Activated CD4-positive, CD25-positive, alpha-beta regulatory T cell treated with anti-CD3 and anti-CD28 coated beads, Interleukin-2, amount 50 U/mL, for 72 hours (primary cell): Measurements from ENCODE around the gene CAMK2A.
"Not testable (repeated sequence)": the region's sequence is repeated elsewhere in the genome, so short reads cannot be mapped to it uniquely, and the experiment has no call there.

Experiments used
- DNase-seq: peaks from one replicate; pipeline ENCODE4 v3.0.0; 2021

CAMK2A gene

GRCh38 chr5:150253416-150254208, 36.0 kb downstream of the CAMK2A start:
- no peak for DNase-seq

- no peak for DNase-seq
Measured at GRCh38 chr5:150252489-150252888, 37.1 kb downstream of the CAMK2A start.

DNA sequence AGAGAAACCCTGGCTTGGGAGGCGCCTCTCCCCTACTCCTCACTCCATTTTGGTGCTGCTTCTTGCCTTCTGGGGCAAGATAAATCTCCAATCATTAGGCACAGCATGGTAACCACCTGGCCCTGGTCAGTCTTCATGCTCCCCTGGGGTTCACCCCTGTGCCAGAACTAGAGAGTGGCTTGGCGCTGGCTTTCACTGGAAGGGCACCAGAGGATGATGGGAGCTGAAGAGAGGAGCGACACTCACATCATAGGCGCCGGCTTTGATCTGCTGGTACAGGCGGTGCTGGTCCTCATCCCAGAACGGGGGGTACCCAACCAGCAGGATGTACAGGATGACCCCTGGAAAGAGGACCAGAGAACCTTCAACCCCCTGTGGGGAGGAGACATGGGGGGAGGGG, 38.1 kb downstream of the CAMK2A start:
- DNase-seq: no peak

DNA sequence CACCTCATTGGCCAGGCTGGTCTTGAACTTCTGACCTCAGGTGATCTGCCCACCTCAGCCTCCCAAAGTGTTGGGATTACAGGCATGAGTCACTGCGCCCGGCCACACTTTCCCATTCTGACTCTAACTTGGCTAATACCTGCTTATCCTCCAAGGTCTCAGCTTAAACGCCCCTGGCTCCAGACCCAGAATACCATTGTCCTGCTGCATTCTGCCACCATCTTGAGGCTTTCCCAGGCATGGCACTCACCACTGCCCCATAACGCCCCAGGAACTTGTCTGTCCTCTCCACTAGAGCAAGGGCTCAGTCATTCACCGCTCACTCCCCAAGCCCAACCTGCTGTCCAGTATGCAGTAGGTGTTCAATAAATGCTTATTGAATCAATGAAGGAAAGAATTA, 39.8 kb downstream of the CAMK2A start:
- DNase-seq: no peak

DNA sequence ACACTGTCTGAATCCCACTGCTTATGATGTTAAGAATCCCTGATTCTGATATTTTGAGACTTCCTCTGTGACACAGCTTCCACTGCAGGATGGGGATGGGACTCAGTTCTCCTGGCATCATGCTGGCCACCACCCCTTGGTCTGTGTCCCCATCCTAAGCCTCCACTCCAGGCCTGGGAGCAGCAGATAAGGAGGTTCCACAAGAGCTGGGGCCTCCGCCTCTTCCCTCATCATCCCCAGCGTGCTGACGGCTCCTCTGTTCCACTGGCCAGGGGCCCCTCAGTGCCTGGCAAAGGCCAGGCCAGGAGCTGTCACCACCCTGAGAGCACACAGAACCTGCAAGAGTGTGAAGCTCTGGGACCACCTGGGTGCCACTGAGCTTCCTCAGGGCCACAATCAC, 40.6 kb downstream of the CAMK2A start:
- no peak for DNase-seq

- DNase-seq: not testable (repeated sequence)
Measured at GRCh38 chr5:150248493-150248892, 41.1 kb downstream of the CAMK2A start.

- no peak for DNase-seq
Measured at GRCh38 chr5:150247726-150248125, 41.8 kb downstream of the CAMK2A start.

DNA sequence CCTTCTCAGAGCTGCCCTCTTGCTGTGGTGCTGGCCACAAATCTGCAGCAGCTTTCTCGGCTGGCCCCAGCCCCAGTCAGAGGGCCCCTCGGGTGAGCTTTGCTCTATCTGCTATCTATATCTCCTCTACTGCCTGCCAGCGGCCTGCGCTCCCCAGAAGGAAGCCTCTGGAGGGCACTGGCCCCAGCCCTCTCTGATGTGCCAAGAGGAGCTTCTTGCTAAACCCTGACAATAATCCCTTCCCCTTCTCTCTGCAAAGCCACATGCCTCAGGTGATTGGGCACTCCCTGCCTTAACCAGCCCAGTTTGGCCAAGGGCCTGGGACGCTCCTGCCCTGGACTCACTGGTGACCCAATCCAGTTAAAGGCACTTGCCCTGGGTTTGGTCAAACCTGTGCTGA, 42.7 kb downstream of the CAMK2A start:
- DNase-seq: no peak

- DNase-seq: no peak
Measured at GRCh38 chr5:150246429-150246828, 43.1 kb downstream of the CAMK2A start.

GRCh38 chr5:150245808-150246207, 43.8 kb downstream of the CAMK2A start:
- no peak for DNase-seq

- DNase-seq: no peak
Measured at GRCh38 chr5:150245111-150245789, 44.3 kb downstream of the CAMK2A start.

GRCh38 chr5:150244209-150244608, 45.4 kb downstream of the CAMK2A start:
- DNase-seq: no peak

DNA sequence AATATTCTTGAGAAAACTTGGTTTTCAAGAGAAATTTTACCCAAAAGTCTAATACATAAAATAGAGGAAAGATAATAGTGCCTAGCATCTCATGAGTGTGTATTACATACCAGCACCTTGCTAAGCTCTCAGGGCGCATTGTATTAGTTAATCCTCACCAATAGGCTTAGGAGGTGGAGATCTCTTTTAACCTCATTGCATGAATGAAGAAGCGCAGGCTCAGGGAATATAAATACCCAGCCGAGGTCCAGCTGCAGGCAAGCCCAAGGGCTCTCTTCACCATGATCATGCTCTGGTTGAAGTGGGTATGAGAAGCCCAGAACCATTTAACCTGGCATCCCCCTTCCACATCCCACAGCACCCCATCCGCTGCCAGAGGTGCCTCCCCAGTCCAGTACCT, 46.0 kb downstream of the CAMK2A start:
- no peak for DNase-seq

DNA sequence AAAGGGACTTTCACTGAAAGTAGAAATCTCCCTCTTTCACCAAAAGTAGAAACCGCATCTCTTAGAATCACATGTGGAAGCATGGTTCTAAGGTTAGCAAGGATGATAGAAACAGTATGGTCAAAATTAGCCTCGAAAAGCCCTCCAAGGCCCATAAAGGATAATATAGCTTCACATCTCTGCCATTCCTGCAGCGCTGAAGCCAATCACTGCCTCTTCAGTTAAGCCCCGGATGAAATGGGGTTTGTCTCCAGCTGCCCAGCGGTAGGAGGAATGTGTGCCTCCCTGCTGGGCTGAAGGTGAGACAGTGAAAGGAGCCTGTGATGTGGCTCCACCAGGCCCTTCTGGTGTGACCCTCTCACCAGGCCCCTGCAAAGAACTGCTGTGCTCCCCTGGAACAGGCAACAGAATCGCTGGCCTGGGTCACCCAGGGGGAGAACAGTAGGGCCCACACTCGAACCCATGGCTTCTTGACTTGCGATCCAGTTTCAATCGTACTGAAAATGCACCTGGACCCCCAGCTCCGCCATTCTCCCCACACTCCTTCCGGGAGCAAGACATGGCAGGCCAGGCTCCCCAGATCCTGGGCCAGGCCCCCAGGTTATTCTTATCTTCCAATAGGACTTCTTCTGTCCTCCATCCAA, 47.2 kb downstream of the CAMK2A start:
- DNase-seq: no peak

GRCh38 chr5:150241298-150242160, 48.0 kb downstream of the CAMK2A start:
- DNase-seq: no peak

- DNase-seq: no peak
Measured at GRCh38 chr5:150239794-150240122, 49.8 kb downstream of the CAMK2A start.

DNA sequence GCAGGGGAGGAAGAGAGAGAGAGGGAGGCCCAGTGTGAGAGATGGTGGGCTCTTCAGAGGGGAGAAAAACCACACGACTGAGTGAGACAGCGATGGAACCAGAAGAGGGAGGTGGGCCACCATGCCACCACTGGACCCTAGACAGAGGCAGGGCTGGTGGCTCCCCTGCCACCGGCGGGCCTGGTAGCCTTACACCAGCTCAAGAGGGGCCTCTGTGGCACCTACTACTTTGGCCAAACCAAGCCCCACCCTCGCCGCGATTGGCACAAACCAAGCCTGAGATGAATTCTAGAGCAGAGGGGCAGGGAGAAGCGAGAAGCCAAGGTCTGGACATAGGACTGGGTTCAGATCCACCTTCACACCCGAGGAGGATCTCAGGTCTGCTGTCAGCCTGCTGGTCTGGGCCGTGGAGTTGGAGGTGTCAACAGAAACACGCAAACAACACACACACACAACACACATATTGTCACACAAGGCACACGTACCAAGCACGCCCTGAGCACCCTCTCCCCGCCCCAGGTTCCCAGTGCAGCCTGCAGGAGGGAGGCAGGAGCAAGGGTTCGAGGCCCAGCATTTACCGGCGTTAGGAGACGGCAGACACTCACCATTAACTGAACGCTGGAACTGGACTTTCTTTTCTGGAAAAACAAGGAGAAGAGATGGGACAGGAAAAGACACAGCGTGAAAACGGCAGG, 50.3 kb downstream of the CAMK2A start:
- no peak for DNase-seq

GRCh38 chr5:150238646-150239045, 50.9 kb downstream of the CAMK2A start:
- no peak for DNase-seq

- no peak for DNase-seq
Measured at GRCh38 chr5:150236981-150237754, 52.4 kb downstream of the CAMK2A start.

GRCh38 chr5:150236313-150236712, 53.3 kb downstream of the CAMK2A start:
- DNase-seq: no peak

DNA sequence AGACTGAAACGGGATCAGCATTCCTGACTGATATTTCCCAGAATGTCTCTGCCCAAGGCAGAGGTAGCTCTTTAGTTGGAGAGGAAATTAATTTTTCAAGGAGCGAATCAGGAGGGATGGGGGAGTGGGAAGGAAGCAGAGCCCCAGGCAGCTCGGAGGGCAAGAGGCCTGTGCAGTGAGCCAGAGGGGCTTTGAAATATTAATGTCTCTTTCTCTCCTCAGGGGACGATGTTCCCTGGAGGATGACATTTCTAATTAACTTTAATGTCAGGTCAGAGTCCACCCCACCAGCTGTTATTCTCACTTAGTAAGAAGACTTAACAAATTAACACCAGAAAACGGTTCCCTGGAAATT, 54.1 kb downstream of the CAMK2A start:
- no peak for DNase-seq
